OCI-LY7 (cell line): ENCODE results near the gene SORCS1. TPM values are rescaled to one million over a fixed set of nuclear protein-coding genes. Genes with fewer than 3 reads are reported as not detected.

Source experiments
- BruUV-seq: library from RNA; stranded (reverse); fragments of 400-500 nt; replicated peaks from 2 replicates; lab custom pipeline; 2021; lab: Mats Ljungman, UMichigan
- CTCF ChIA-PET: fragments of 300-600 bp; sonication (Branson Sonifier 250); formaldehyde crosslinking; loops from one replicate; lab custom pipeline; 2022; ENCODE audit warnings: antibody characterized with exemption; ENCODE audit not compliant: unreplicated experiment; lab: Charles Lee
- POLR2A ChIA-PET: fragments of 300-600 bp; sonication (Branson Sonifier 250); formaldehyde crosslinking; loops from one replicate; lab custom pipeline; 2022; ENCODE audit warnings: antibody characterized with exemption; lab: Charles Lee
- DNase-seq: peaks from one replicate; pipeline ENCODE4 v3.0.0-alpha.2; 2015; ENCODE audit warnings: low spot score
- H2AFZ ChIP-seq: fragments of 200-600 bp; sonication (generic), shearing (Covaris generic); 2 replicates; pipeline ENCODE4 v1.6.1; 2014; ENCODE audit warnings: mild to moderate bottlenecking, antibody characterized with exemption, low read length, moderate library complexity
- H3K27ac ChIP-seq: fragments of 200-600 bp; sonication (generic); 2 replicates; pipeline ENCODE4 v1.5.1; 2014; ENCODE audit warnings: mixed run types, low read depth, mild to moderate bottlenecking, moderate library complexity, low read length, inconsistent platforms; ENCODE audit not compliant: poor library complexity, severe bottlenecking
- H3K36me3 ChIP-seq: fragments of 200-600 bp; sonication (generic); 2 replicates; pipeline ENCODE4 v1.6.1; 2014; ENCODE audit warnings: mild to moderate bottlenecking, antibody characterized with exemption, low read length, moderate library complexity, mixed read lengths; ENCODE audit not compliant: insufficient read depth
- H3K4me1 ChIP-seq: fragments of 200-600 bp; sonication (generic); 2 replicates; pipeline ENCODE4 v1.5.1; 2014; ENCODE audit warnings: mild to moderate bottlenecking, low read length; ENCODE audit not compliant: insufficient read depth, poor library complexity, severe bottlenecking
- H3K4me2 ChIP-seq: fragments of 200-600 bp; sonication (generic); 2 replicates; pipeline ENCODE4 v1.6.1; 2014; ENCODE audit warnings: mild to moderate bottlenecking, low read length
- H3K4me3 ChIP-seq: fragments of 200-600 bp; sonication (generic); 2 replicates; pipeline ENCODE4 v1.5.1; 2014; ENCODE audit warnings: mild to moderate bottlenecking, low read depth, low read length; ENCODE audit not compliant: poor library complexity, severe bottlenecking
- H3K79me2 ChIP-seq: fragments of 200-600 bp; sonication (generic); 2 replicates; pipeline ENCODE4 v1.6.1; 2016; ENCODE audit warnings: low read depth, mild to moderate bottlenecking, low read length, moderate library complexity, mixed read lengths; ENCODE audit not compliant: insufficient read depth
- H3K9me2 ChIP-seq: fragments of 200-600 bp; sonication (generic); 2 replicates; pipeline ENCODE4 v1.6.1; 2016; ENCODE audit warnings: mild to moderate bottlenecking, low read length, mixed read lengths; ENCODE audit not compliant: insufficient read depth
- H3K9me3 ChIP-seq: fragments of 200-600 bp; sonication (generic); 2 replicates; pipeline ENCODE4 v1.6.1; 2014; ENCODE audit warnings: mild to moderate bottlenecking, mixed run types, low read length, mixed read lengths
- H4K20me1 ChIP-seq: fragments of 200-600 bp; sonication (generic); 2 replicates; pipeline ENCODE4 v1.6.1; 2014; ENCODE audit warnings: mild to moderate bottlenecking, antibody characterized with exemption, low read length, moderate library complexity, mixed read lengths; ENCODE audit not compliant: insufficient read depth
- CTCF ChIP-seq: fragments of 200-600 bp; sonication (generic); conservative IDR thresholded peaks from 2 replicates; pipeline ENCODE4 v1.5.1; 2014; ENCODE audit warnings: mild to moderate bottlenecking, antibody characterized with exemption, low read length, moderate library complexity, mixed read lengths
- EZH2phosphoT487 ChIP-seq: fragments of 200-600 bp; sonication (generic); IDR thresholded peaks from 2 replicates; pipeline ENCODE4 v1.6.1; 2018; ENCODE audit warnings: low read depth, borderline replicate concordance, mild to moderate bottlenecking, mixed run types, antibody characterized with exemption, low read length, moderate library complexity, mixed read lengths
- intact Hi-C: fragments of 100-400 bp; cut with micrococcal nuclease; formaldehyde crosslinking; loops from one replicate; pipeline ENCODE4 v1.10.0; 2022; ENCODE audit not compliant: unreplicated experiment
- total RNA-seq, 2 experiments: library from RNA; depleted of rRNA in 1 of 2; stranded (reverse); fragments of >200 nt in 1 of 2; shearing (Covaris generic) in 1 of 2; gene quantifications; 2 replicates each; pipeline ENCODE4 v1.2.3, GENCODE V29; 2014 to 2022

The SORCS1 gene
- total RNA-seq, 2 experiments from 2014 or later = not detected

GRCh38 chr10:107122703-107123102 is 41.8 kb downstream of the SORCS1 start:
- ChIA-PET POLR2A (interaction anchor here (0.7 kb wide), 1 partner anchor 61 kb away, joined by 4 read pairs; no protein-coding TSS in a partner anchor), CTCF (no interaction called here)
- TF ChIP-seq EZH2phosphoT487 (no peak), CTCF (no peak)
- no TSS peak for BruUV-seq
- Histone ChIP-seq H4K20me1 (no peaks in the 10 kb centered on the region), H3K9me2 (no peaks in the 10 kb centered on the region), H3K9me3 (no peaks in the 10 kb centered on the region), H3K4me2 (no peak overlapping the region), H3K4me3 (no peak overlapping the region), H3K79me2 (no peaks in the 10 kb centered on the region), H3K4me1 (no peaks in the 10 kb centered on the region), H3K36me3 (no peaks in the 10 kb centered on the region), H2AFZ (no peak overlapping the region), H3K27ac (no peak overlapping the region)
- no peak for DNase-seq
- intact Hi-C loops = no loop called here

GRCh38 chr10:107118866-107119265 is 45.6 kb downstream of the SORCS1 start:
- Histone ChIP-seq H3K79me2 (no peaks in the 10 kb centered on the region), H3K9me2 (no peaks in the 10 kb centered on the region), H3K9me3 (no peaks in the 10 kb centered on the region), H3K4me2 (no peak overlapping the region), H3K4me3 (no peak overlapping the region), H3K4me1 (no peaks in the 10 kb centered on the region), H3K36me3 (no peaks in the 10 kb centered on the region), H2AFZ (no peak overlapping the region), H4K20me1 (no peaks in the 10 kb centered on the region), H3K27ac (no peak overlapping the region)
- no peak for DNase-seq
- no TSS peak for BruUV-seq
- intact Hi-C loops = loop anchor here (5.0 kb wide), 1 partner anchor 48 kb away; no protein-coding TSS in a partner anchor
- ChIA-PET POLR2A (no interaction called here), CTCF (no interaction called here)
- TF ChIP-seq EZH2phosphoT487 (no peak), CTCF (no peak)

- Histone ChIP-seq H3K79me2 (no peaks in the 10 kb centered on the region), H3K36me3 (no peaks in the 10 kb centered on the region), H3K9me3 (no peaks in the 10 kb centered on the region), H3K4me2 (no peak overlapping the region), H3K4me3 (no peak overlapping the region), H3K9me2 (no peaks in the 10 kb centered on the region), H2AFZ (no peak overlapping the region), H4K20me1 (no peaks in the 10 kb centered on the region), H3K27ac (no peak overlapping the region), H3K4me1 (no peaks in the 10 kb centered on the region)
- BruUV-seq = no TSS peak
- DNase-seq = no peak
- intact Hi-C loops = no loop called here
- TF ChIP-seq EZH2phosphoT487 (no peak), CTCF (no peak)
- CTCF ChIA-PET = no interaction called here
- POLR2A ChIA-PET = no interaction called here
Observed at GRCh38 chr10:107104026-107104652, 60.4 kb downstream of the SORCS1 start.
